ENCODE measurements around the gene S100A14. TPM values are rescaled to one million over a fixed set of nuclear protein-coding genes. Genes with fewer than 3 reads are reported as not detected.
A peak's percentile ranks its signal among the peaks of the same experiment; 100 is the strongest.

The S100A14 gene
- total RNA-seq, 1 donor from 2014 or later = not detected

DNA sequence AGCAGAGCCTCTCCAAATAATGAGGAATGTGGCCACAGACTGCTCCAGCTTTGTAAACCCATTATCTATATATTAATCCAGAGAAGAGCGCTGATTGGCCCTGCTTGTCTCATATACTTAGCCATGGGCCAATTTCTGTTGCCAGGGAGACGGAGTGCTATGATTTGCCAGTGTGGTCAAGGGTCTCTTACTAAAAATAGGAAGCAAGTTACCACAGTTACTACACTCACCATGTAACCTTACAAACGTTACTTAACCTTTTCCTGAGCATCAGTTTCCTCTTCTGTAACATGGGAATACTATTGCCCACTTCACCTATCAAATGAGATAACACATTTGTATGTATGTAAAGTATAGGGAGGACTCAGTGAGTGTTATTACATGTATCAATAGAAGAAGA lies 42.8 kb downstream of the S100A14 start:
- peaks cover 10% of the 10 kb centered on the region for H3K27me3 Mint-ChIP-seq
- intact Hi-C loops (cut with micrococcal nuclease) = loop anchor here (2.0 to 5.0 kb wide), 4 partner anchors 25 to 699 kb away; partner anchors contain the start of genes HAX1, S100A13 and SNAPIN
- ChIA-PET POLR2A (interaction anchor here (0.6 to 4.7 kb wide), 12 partner anchors 25 to 165 kb away, joined by 3 to 65 read pairs (median 8); partner anchors contain the start of genes CHTOP, ILF2, INTS3 and S100A1), CTCF (interaction anchor here (1.3 to 6.3 kb wide), 18 partner anchors 8 to 413 kb away, joined by 4 to 119 read pairs (median 10); partner anchors contain the start of genes CHTOP, ILF2, NPR1 and RAB13)
- H3K9me3 Mint-ChIP-seq = no peaks in the 10 kb centered on the region
- DNase-seq (no peak), ATAC-seq (ENCODE audit: low read depth) (no peak)
- no peak overlapping the region for H3K4me3 Mint-ChIP-seq
- peaks cover 20% of the 10 kb centered on the region for H3K4me1 Mint-ChIP-seq
- TF ChIP-seq, protein P1, sequence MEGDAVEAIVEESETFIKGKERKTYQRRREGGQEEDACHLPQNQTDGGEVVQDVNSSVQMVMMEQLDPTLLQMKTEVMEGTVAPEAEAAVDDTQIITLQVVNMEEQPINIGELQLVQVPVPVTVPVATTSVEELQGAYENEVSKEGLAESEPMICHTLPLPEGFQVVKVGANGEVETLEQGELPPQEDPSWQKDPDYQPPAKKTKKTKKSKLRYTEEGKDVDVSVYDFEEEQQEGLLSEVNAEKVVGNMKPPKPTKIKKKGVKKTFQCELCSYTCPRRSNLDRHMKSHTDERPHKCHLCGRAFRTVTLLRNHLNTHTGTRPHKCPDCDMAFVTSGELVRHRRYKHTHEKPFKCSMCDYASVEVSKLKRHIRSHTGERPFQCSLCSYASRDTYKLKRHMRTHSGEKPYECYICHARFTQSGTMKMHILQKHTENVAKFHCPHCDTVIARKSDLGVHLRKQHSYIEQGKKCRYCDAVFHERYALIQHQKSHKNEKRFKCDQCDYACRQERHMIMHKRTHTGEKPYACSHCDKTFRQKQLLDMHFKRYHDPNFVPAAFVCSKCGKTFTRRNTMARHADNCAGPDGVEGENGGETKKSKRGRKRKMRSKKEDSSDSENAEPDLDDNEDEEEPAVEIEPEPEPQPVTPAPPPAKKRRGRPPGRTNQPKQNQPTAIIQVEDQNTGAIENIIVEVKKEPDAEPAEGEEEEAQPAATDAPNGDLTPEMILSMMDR (IDR thresholded peaks at IDR 0.05) = no peak
- no peaks in the 10 kb centered on the region for H3K36me3 Mint-ChIP-seq (ENCODE audit: low read depth)
- H3K27ac Mint-ChIP-seq = peak overlapping the region; percentile 79

DNA sequence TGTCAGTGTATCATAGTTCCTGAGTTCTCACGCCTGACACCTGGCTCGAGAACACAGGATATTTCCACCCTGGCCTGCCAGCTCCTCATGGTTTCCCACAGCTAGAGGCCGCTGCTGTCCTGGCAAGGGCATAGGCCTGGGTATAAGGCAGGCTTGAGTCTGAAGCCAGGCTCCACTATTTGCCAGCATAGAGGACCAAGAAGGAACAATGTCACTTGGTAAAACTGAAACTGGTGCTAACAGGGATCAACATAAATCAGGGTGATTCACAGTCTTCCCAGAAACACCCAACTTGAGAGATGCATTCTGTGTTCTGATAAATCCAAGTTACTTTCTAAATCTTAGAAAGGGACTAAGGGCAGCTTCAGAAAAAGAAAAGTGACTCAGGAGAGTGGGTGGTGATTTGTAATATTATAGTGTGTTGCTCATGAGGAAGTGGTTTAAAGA lies 43.5 kb downstream of the S100A14 start:
- ChIA-PET CTCF (interaction anchor here (0.6 to 6.3 kb wide), 31 partner anchors 9 to 414 kb away, joined by 3 to 119 read pairs (median 6); partner anchors contain the start of genes CHTOP, ILF2, NPR1 and RAB13), POLR2A (interaction anchor here (0.6 to 4.7 kb wide), 18 partner anchors 26 to 418 kb away, joined by 3 to 65 read pairs (median 6); partner anchors contain the start of genes CHTOP, ILF2, INTS3 and S100A1)
- ATAC-seq (ENCODE audit: low read depth) (peak; percentile 93), DNase-seq (peak; percentile 53)
- peaks cover 8% of the 10 kb centered on the region for H3K27me3 Mint-ChIP-seq
- H3K36me3 Mint-ChIP-seq (ENCODE audit: low read depth) = no peaks in the 10 kb centered on the region
- peaks cover 27% of the 10 kb centered on the region for H3K4me1 Mint-ChIP-seq
- intact Hi-C loops (cut with micrococcal nuclease) = loop anchor here (1.0 to 5.0 kb wide), 9 partner anchors 26 to 700 kb away; partner anchors contain the start of genes CHTOP, HAX1, RAB13 and S100A13
- TF ChIP-seq, protein P1 (IDR thresholded peaks at IDR 0.05) = no peak
- no peaks in the 10 kb centered on the region for H3K9me3 Mint-ChIP-seq
- H3K4me3 Mint-ChIP-seq = no peak overlapping the region
- peak overlapping the region; percentile 79 for H3K27ac Mint-ChIP-seq

GRCh38 chr1:153571706-153572105 lies 44.4 kb downstream of the S100A14 start:
- H3K27ac Mint-ChIP-seq = no peak overlapping the region
- ChIA-PET POLR2A (interaction anchor here (1.3 to 4.7 kb wide), 12 partner anchors 27 to 156 kb away, joined by 3 to 65 read pairs (median 6); partner anchors contain the start of genes CHTOP, ILF2, INTS3 and S100A13), CTCF (interaction anchor here (1.0 to 6.3 kb wide), 24 partner anchors 8 to 415 kb away, joined by 3 to 119 read pairs (median 8); partner anchors contain the start of genes CHTOP, ILF2, NPR1 and RAB13)

DNA sequence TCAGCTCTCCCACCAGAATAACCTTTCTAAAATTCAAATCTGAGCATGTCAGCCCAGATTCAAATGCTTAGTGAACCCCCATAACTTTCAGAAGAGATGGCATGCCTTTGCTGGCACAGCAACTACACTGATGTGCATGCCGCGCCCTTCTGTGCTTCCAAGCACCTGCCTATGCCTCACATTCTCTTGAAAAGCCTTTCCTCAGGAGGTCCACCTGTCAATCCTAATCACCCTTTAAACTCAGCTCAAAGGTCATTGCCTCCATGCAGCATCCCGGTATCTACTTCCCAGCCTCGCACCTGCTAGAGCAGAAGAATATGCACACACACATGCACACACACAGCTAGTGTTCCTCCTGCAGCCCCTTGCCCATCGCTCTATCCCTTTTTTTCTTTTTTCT lies 45.3 kb downstream of the S100A14 start:
- ChIA-PET POLR2A (interaction anchor here (0.6 to 4.7 kb wide), 4 partner anchors 20 to 63 kb away, joined by 4 to 65 read pairs (median 24); partner anchors contain the start of genes CHTOP and S100A6), CTCF (interaction anchor here (0.7 to 6.3 kb wide), 9 partner anchors 25 to 179 kb away, joined by 3 to 119 read pairs (median 9); partner anchors contain the start of genes CHTOP, S100A1, S100A13 and S100A4)
- H3K9me3 Mint-ChIP-seq = no peaks in the 10 kb centered on the region
- intact Hi-C loops (cut with micrococcal nuclease) = loop anchor here (5.0 kb wide), 1 partner anchor 86 kb away; the partner anchor contains the start of gene SNAPIN
- DNase-seq (no peak), ATAC-seq (ENCODE audit: low read depth) (no peak)
- H3K27me3 Mint-ChIP-seq = peaks cover 6% of the 10 kb centered on the region
- H3K4me3 Mint-ChIP-seq = no peak overlapping the region
- no peaks in the 10 kb centered on the region for H3K36me3 Mint-ChIP-seq (ENCODE audit: low read depth)
- H3K27ac Mint-ChIP-seq = no peak overlapping the region
- TF ChIP-seq, protein P1 (IDR thresholded peaks at IDR 0.05) = no peak
- H3K4me1 Mint-ChIP-seq = peaks cover 37% of the 10 kb centered on the region

More at GRCh38 chr1:153571706-153572105, 44.4 kb downstream of the S100A14 start:
- Mint-ChIP-seq H3K27me3 (peaks cover 6% of the 10 kb centered on the region), H3K9me3 (no peaks in the 10 kb centered on the region), H3K4me1 (peaks cover 31% of the 10 kb centered on the region), H3K4me3 (no peak overlapping the region), H3K36me3 (ENCODE audit: low read depth) (no peaks in the 10 kb centered on the region)
- intact Hi-C loops (cut with micrococcal nuclease) = loop anchor here (1.0 to 5.0 kb wide), 9 partner anchors 27 to 701 kb away; partner anchors contain the start of genes CHTOP, HAX1, RAB13 and S100A13
- TF ChIP-seq, protein P1 (IDR thresholded peaks at IDR 0.05) = no peak
- ATAC-seq (ENCODE audit: low read depth) (no peak), DNase-seq (no peak)

DNA sequence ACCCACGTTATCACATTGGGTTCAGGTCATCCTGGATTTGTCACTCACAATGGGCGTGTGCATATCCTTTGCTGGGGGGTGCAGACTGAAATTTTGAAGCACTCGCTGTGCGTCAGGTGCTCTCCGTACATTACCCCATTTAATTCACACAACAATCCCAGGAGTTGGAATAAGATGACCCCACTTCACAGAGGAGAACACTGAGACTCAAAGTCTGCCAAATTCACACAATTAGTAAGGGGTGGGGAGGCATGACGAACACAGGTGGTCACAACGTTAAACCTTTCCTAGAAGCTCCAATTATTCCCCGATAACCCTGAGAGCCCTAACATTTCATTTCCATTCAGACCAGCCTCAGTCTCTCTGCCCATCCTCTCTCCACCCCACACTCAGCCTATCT lies 46.7 kb downstream of the S100A14 start:
- H3K27me3 Mint-ChIP-seq = peaks cover 6% of the 10 kb centered on the region
- H3K36me3 Mint-ChIP-seq (ENCODE audit: low read depth) = no peaks in the 10 kb centered on the region
- CTCF ChIA-PET = interaction anchor here (1.2 to 6.3 kb wide), 8 partner anchors 24 to 181 kb away, joined by 3 to 119 read pairs (median 8); partner anchors contain the start of genes CHTOP, S100A4 and S100A6
- peaks cover 48% of the 10 kb centered on the region for H3K4me1 Mint-ChIP-seq
- intact Hi-C loops (cut with micrococcal nuclease) = no loop called here
- TF ChIP-seq, protein P1 (IDR thresholded peaks at IDR 0.05) = no peak
- H3K9me3 Mint-ChIP-seq = no peaks in the 10 kb centered on the region
- POLR2A ChIA-PET = interaction anchor here (1.9 to 3.9 kb wide), 2 partner anchors 24 to 36 kb away, joined by 10 to 44 read pairs; partner anchors contain the start of genes S100A4 and S100A6
- no peak overlapping the region for H3K4me3 Mint-ChIP-seq
- no peak overlapping the region for H3K27ac Mint-ChIP-seq
- ATAC-seq (ENCODE audit: low read depth) (no peak), DNase-seq (no peak)
